Glomerular visceral epithelial cell (primary cell): ENCODE measurements around the gene TFF3.

ENCODE experiments used
- DNase-seq: peaks from one replicate; pipeline ENCODE4 v3.0.0-alpha.2; 2016; ENCODE audit errors: extremely low spot score

TFF3 gene

DNA sequence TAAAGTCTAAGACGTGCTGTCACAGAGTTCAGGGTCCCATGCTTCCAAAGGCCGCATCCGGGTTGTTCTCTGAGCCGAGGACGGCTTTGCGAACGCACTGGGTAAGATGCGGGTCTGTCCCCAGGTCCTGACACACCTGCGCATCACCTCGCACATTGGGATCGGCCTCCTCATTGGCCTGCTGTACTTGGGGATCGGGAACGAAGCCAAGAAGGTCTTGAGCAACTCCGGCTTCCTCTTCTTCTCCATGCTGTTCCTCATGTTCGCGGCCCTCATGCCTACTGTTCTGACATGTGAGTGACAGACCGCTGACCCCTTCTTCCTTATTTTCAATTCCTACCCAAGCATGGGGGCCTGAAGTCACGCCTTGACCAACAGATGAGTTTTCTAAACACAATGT, 25.3 kb downstream of the TFF3 start:
- DNase-seq: no peak

DNA sequence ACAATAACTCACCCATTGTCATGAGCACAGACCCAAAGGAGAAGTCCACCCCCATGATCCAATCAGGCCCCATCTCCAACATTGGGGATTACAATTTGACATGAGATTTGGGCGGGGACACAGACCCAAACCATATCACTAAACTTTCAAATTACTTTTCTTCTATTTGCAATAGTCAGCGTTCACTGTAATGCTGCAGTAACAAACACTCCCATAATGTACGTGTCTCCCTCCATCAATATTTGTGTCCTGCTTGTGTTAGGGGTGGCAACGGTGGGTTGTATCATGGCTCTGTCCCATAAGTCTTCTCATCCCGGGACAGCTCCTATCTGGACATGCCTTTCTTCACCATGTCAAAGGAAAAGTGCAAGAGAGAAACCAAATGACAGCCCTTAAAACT, 26.2 kb downstream of the TFF3 start:
- DNase-seq: no peak

DNA sequence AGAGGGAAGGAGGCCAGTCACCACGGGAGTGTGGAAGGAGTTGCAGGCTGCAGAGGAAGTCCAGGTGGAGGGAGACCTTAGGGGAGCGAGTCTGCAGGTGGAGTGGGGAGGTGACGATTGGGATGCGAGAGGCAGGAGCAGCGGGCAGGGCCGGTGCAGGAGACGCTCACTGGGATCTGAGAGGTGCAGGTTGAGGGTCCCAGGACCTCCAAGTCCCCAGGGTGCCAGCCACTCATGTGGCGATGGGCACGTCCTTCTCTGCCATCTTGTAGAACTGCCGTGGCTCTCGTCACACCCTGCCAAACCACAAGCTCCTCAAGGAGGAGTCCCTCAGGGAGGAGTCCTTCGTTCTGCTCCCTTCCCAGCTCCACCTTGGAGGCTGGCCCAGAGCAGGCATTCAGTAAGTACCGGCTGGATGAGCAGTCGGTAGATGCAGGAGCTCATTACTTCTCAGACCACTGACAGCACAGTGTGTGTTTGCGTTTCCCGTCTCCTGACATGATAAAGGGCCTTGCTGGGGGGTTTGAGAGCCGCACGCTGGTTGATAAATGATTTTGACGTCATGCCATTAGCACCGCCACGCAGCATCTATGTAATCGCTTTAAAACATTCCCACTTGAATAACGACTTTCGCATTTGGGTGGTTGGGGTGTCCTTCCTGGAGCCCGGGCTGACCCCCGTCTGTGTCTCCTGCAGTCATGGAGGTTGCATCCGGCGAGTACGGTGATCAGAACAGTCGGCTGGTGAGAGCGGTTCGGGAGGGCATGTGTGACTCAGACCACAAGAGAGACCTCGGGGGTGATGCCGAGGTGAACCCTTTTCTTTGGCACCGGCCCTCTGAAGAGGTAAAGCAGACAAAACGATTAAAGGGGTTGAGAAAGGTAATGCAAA, 27.8 kb downstream of the TFF3 start:
- DNase-seq: no peak

DNA sequence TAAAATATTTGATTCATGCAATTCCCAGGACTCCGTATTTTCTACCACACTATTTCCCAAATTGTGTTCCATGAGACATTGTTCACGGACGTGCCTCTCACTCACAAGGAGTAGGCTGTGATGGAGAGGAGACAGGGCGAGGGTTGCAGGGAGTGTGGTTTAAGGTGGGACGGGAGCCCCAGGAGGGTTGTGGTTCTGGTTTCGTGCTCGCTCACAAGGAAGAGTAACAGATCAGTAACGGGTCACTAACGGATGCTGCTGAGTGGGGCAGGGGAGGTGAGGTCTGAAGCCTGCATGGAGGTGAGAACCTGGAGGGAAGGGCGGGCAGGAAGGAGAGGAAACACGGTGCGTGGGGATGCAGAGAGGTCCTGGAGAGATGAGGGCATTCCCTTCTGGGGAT, 28.8 kb downstream of the TFF3 start:
- DNase-seq: no peak

DNA sequence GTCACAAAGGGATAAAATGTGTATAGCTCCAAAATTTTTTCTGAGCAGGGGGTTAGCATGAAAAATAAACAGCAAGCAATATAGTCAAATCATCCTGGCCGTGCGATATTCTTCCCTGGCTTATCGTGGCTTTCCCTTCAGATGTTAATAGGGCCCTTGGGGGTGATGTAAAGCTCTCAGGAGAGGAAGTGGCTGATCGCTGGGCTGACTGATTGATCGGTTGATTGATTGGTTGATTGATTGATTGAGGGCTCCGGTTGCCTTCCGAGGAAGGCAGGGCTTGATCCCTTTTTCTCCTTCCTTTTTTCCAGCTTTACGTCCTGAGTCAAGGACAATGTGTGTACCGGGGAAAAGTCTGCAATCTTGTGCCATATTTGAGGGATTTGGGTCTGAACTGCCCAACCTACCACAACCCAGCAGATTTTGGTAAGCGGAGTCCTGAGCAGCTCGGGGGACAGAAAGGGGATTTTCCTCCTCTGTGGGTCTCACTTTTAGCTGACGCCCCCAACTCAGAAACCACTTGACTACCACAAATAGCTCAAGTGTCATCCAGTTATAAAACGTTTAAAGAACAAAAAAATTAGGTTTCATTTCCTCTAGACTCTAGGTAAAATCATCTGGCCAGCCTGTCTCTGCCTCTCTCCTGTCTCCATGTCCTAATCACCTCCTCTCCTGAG, 29.5 kb downstream of the TFF3 start:
- no peak for DNase-seq

GRCh38 chr21:42282715-42283114, 32.5 kb downstream of the TFF3 start:
- DNase-seq: no peak

- DNase-seq: no peak
These were observed 33.2 kb downstream of the TFF3 start for GRCh38 chr21:42282021-42282420.

DNA sequence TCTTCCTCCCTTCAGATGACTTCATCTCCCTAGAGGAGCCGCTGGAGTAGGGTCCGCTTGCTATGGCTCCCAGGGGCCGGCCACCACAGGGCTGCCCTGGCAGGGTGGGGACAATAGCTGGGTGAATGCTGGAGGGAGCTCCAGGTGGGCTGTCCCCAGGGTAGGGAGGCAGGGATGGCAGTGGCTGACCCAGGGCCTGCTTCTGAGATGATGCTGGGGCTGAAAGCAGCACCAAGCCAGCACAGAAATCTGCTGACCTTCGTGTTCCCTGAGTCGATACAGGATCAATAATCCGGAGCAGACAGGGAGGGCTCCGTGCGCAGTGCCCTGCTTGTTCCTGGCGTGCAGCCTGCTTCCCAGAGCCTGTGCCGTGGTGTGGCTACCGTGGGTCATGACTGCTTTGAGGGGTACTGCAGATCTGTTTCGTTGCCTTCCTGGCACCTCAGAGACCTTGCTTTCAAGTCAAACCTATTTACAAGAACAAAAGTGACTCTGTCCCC, 34.0 kb downstream of the TFF3 start:
- no peak for DNase-seq

DNA sequence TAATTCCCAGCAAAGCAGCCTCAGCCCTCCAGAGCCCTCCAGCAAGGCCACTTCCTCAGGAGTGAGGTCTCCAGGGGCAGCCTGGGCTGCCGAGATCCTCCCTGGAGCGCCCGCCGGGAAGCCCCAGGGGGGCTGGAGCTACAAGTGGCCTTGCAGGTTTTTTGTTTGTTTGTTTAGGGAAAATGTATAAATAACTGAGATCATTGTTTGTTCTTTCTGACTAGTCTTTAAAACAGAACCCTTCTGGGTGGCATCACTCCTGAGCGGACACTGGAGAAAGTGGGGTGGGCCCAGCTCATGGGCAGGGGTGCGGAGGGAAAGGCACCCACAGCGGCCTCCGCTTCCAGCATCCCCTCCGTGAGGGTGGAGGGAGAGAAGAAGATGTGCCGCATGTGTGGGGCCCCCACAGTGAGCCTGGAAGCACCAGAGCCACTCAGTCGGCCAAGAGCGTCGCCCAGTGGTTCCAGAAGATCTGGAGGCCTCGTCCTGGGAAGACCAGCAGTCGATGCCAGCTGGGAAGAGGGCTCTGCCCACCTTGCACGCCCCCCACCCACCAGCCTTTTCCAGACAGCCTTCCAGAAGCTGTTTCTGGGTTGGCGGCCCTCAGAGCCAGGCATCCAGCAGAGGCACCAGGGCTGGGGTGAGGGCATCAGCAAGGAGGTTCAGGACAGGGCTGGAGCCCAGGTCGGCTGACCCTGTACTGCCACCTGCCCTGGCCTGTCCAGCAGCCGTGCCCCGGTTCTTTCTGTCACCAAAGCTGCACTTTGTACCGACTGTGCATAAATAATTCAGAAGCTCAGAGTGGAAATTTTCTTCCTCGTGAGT, 34.6 kb downstream of the TFF3 start:
- DNase-seq: no peak

DNA sequence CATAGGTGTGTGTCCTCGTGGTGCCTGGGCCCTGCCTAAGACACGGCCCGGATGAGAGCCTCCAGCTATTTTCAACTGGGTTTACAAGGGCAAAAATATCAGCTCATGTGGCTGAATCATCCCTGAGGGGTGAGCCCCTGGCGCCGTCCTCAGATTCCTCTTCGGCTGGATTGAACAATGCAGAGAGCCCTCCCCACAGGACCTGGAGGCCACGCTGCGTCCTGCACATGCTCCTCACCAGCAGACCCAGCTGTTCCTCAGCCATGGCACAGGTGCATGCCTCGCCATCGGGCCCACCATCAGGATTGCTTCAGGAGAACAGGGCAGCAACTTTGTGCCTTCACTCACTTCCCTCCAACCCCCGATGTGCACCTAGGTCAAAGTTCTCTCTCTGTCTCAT, 35.3 kb downstream of the TFF3 start:
- DNase-seq: no peak

DNA sequence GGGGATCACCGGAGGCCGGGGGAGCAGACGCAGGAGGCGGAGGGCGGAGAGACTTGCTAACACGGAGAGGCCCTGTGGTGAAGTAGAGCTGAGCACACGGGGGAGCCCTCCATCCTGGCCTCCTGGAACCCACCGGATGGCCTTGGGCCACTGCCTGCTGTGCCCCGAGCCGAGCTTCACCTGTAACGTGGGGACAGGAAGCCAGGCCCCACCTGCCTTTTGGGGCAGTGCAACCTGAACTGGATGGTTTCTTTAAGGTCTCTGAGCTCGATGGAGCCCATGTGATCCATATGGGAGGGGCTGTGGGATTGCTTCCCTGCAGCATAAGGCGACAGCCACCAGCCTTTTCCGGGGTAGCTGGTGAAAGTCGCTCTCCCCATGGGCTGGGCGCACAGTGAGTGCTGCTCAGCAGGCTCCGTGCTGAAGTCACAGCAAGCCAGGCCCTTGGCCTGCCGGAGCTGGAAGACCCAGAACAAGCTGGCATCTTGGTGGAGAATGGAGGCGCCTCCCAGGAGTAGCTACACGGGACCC, 35.8 kb downstream of the TFF3 start:
- no peak for DNase-seq

DNA sequence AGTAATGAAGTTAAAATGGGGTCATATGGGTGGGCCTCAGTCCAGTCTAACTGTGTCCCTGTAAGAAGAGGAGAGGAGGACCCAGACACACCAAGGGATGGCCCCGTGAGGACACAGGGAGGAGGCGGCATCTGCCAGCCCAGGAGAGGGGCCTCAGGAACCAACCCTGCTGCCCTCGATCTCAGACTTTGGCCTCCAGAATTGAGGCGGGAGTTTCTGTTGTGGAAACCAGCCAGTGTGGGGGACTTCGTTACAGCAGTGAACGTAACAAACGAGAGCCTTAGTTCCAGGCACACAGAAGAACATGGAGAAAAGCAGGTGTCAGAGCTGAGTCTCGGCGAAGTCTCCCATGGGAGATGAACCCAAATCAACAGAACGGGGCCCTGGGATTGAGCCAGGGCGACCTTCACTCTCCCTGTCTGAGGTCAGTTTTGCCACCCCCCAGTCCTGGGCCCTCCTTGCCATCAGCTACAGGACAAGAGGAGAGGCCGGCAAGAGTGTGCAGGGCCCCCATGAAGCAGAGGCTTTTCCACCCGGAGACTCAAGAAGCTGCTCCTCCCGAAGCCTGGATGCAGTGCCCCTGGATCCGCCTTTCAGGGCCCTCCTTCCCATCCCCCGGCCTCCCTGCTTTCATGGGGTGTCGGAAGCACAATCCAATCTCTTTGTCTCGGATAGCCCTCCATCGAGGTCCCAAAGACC, 36.6 kb downstream of the TFF3 start:
- DNase-seq: no peak

- no peak for DNase-seq
These were observed 37.6 kb downstream of the TFF3 start for GRCh38 chr21:42277593-42277992.

DNA sequence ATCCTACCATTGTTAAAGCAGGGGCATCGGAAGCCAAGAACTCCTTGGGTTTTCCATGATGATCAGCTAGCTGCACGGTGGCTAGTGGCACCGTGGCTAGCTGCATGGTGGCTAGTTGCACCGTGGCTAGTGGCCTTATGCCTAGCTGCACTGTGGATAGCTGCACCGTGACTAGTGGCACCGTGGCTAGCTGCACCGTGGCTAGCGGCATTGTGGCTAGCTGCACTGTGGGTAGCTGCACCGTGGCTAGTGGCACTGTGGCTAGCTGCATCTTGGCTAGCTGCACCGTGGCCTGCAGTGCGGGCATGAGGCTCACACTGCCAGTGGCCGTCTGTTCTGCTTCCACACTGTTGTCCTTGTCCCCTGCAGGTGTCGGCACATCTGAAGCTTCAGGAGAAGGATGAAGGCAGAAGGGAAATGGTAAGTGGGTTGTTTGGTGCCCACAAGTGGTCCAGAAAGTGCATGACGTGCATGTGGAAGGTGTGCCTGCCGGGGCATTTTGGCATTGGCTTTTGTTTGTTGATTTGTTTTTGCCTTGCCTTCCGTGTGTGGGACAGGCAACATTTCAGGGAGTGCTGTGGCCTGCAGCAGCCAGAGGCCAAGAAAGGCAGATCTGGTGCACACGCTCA, 38.6 kb downstream of the TFF3 start:
- no peak for DNase-seq

DNA sequence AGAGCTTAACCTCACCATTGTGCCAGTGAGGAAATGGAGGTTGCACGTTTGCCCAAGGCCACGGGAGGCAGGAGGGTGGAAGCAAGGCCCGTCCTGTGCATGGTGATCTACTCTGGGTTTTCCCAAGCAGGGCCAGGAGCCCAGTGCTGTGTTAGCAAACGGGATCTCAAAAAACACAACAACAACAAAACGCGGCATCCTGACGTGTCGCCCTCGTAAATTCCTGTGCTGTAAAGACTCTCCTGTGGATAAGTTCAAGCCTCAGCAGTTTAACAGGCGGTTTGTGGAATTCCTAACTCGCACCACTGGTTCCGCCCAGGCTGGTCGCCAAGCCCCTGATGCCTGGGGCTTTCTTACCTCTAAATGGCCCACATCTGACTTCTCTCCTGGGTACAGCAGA, 39.1 kb downstream of the TFF3 start:
- DNase-seq: no peak

DNA sequence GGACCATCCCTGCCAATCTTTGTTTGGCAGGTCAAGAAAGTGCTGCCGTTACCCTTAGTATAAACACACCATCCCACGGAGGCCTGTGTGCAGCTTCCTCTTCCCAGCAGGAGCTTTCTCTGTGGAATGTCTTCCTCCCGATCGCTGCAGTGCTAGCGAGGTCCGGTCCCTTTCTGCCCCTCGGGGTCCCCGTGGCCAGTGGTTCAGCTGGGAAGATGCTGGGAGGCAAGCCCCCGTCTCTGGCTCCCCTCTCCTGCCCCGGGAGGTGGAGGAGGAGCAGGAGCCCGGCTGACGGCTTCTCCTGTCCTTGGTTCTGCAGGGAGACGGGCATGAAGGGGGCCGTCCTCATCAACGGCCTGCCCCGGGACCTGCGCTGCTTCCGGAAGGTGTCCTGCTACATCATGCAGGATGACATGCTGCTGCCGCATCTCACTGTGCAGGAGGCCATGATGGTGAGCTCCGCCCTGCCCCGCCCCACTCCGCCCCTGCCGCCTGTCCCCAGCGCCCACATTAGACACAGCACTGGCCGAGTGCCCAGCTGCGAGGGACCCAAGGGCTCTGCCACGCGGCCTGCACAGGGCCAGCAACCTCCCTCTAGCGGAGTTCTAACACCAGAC, 42.1 kb downstream of the TFF3 start:
- DNase-seq: no peak

DNA sequence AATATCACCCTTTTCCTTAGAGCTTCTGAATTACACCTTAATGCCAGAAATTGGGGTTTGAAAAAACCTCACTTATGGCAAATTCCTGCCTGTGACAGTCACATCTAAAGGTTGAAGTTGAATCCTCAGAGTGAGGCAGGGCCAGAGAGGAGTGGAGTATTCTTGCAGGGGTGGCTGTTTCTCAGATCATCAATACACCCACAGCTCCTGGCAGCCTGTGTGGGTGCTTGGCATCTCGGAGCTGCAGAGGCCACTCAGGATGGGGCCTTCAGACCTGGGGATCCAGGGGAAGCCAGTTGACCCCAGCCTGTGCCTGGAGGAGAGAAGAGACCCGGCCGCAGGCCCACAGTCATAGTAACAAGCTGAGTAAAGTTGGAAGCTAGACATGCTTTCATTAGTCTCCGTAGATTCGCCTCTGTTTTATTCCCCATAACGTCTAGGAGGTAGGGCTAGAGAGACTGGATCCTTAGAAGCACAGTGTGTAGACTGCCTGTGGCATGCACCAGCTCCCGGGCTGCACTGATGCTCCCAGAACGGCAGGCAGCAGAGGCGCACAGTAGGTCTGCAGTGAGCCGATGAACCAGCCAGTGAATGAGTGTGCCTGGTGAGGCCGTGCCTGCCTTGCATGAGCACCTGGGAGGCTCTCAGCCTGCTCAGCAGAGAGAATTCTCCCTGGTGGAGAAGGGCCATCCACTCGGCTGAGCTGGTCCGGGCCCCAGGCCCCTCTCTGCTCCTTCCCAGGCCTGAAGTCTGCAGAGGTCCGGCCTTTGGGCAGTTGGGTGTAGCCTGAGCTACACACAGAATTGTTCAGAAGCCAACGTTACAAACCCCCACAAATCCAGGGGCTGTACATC, 42.9 kb downstream of the TFF3 start:
- no peak for DNase-seq

- DNase-seq: no peak
These were observed 44.1 kb downstream of the TFF3 start for GRCh38 chr21:42271065-42271464.

DNA sequence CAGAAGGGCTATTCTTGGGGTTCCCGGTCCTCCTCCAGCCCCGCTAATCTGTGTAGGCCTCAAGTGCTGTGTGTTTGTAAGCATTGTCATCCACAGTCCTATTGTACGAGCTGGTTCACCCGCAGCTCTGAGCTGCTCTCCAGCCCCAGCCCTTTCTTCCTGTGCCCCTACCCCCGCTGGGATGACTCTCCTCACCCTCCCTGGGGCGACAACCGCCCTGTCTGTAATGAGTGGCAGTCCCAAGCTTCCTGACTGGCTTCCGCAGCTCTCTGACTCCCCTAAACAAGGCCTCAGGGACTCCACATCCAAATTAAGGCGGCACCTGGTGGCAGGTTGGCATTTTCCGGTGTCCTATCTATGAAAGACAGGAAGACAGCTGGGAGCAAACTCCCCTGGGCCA, 45.8 kb downstream of the TFF3 start:
- no peak for DNase-seq
